GM12878 (cell line): ENCODE results near the gene CACNA1D.

Experiments
- BACH1 ChIP-seq: fragments of 450-650 bp; IDR thresholded peaks from 2 replicates; pipeline ENCODE4 v1.6.1; 2017; ENCODE audit warnings: mild to moderate bottlenecking, borderline replicate concordance
- CHD2 ChIP-seq: IDR thresholded peaks from 2 replicates; pipeline ENCODE4 v1.6.1; 2011; ENCODE audit warnings: low read depth, low read length, improper control_type of control experiment, borderline replicate concordance
- CTCF ChIP-seq, 3 experiments: IDR thresholded peaks in 2 of 3; conservative IDR thresholded peaks in 1 of 3; 2 replicates each; pipeline ENCODE4 v1.5.1; 2011; ENCODE audit warnings: low read depth in 3 of 3, low read length in 3 of 3, mild to moderate bottlenecking in 3 of 3, control low read depth in 2 of 3, moderate library complexity in 2 of 3, inconsistent platforms in 1 of 3, mixed read lengths in 1 of 3; ENCODE audit not compliant: control insufficient read depth in 2 of 3, insufficient read depth in 1 of 3; ENCODE audit errors: extremely low read depth in 1 of 3
- EGR1 ChIP-seq, 2 experiments: IDR thresholded peaks; 1 replicate in 1 of 2; 2 replicates in 1 of 2; pipeline ENCODE4 v1.6.1; 2011 to 2012; ENCODE audit warnings: low read depth in 2 of 2, low read length in 2 of 2, borderline replicate concordance in 1 of 2, mild to moderate bottlenecking in 1 of 2, moderate library complexity in 1 of 2
- EP300 ChIP-seq, 2 experiments: fragments of 150-350 bp in 1 of 2; IDR thresholded peaks; 2 replicates each; pipeline ENCODE4 v1.6.1; 2011 to 2012; ENCODE audit warnings: low read depth in 2 of 2, low read length in 2 of 2, borderline replicate concordance in 1 of 2, improper control_type of control experiment in 1 of 2, inconsistent platforms in 1 of 2; ENCODE audit not compliant: control insufficient read depth in 1 of 2
- FOXM1 ChIP-seq: IDR thresholded peaks from 2 replicates; pipeline ENCODE4 v1.6.1; 2012; ENCODE audit warnings: low read depth, mild to moderate bottlenecking, inconsistent platforms, low read length, moderate library complexity
- GABPA ChIP-seq: IDR thresholded peaks from 2 replicates; pipeline ENCODE4 v1.6.1; 2014; ENCODE audit warnings: antibody characterized with exemption, low read depth, mild to moderate bottlenecking, inconsistent platforms
- KLF5 ChIP-seq: fragments of 450-650 bp; IDR thresholded peaks from 2 replicates; pipeline ENCODE4 v1.6.1; 2014; ENCODE audit warnings: mild to moderate bottlenecking; ENCODE audit not compliant: partially characterized antibody
- POLR2A ChIP-seq: IDR thresholded peaks from 2 replicates; pipeline ENCODE4 v1.6.1; 2011; ENCODE audit warnings: low read depth, mild to moderate bottlenecking, low read length
- POLR2AphosphoS5 ChIP-seq: IDR thresholded peaks from 2 replicates; pipeline ENCODE4 v1.6.1; 2011; ENCODE audit warnings: mild to moderate bottlenecking, low read length, inconsistent platforms
- RAD51 ChIP-seq: fragments of 450-650 bp; IDR thresholded peaks from 2 replicates; pipeline ENCODE4 v1.6.1; 2016; ENCODE audit warnings: moderate library complexity, mild to moderate bottlenecking, inconsistent platforms
- SMC3 ChIP-seq: IDR thresholded peaks from 2 replicates; pipeline ENCODE4 v1.6.1; 2011; ENCODE audit warnings: low read length, improper control_type of control experiment, borderline replicate concordance
- ZNF622 ChIP-seq: fragments of 450-650 bp; IDR thresholded peaks from 2 replicates; pipeline ENCODE4 v1.6.1; 2017; ENCODE audit warnings: mild to moderate bottlenecking, inconsistent platforms
- TF ChIP-seq, protein P1 (sequence below): IDR thresholded peaks from 2 replicates; pipeline ENCODE4 v1.6.1; 2011; ENCODE audit warnings: low read depth, mild to moderate bottlenecking, low read length, moderate library complexity, borderline replicate concordance; ENCODE audit errors: extremely low read depth

- no peak for TF ChIP-seq CHD2
- no peak for TF ChIP-seq POLR2A
- no peak for TF ChIP-seq BACH1
- no peak for TF ChIP-seq RAD51
- no peak for TF ChIP-seq CTCF (IDR thresholded peaks at IDR 0.05 in 2 of 3, conservative IDR thresholded peaks at IDR 0.05 in 1 of 3; ENCODE audit: control insufficient read depth in 2 of 3, extremely low read depth in 1 of 3, insufficient read depth in 1 of 3, low read depth in 3 of 3, low read length in 3 of 3)
- TF ChIP-seq KLF5, result no peak
- no peak for TF ChIP-seq EGR1 (IDR thresholded peaks at IDR 0.05; ENCODE audit: borderline replicate concordance in 1 of 2, low read depth in 2 of 2, low read length in 2 of 2)
- TF ChIP-seq, protein P1, sequence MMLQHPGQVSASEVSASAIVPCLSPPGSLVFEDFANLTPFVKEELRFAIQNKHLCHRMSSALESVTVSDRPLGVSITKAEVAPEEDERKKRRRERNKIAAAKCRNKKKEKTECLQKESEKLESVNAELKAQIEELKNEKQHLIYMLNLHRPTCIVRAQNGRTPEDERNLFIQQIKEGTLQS, result no peak
- TF ChIP-seq EP300 (IDR thresholded peaks at IDR 0.05; ENCODE audit: borderline replicate concordance in 1 of 2, control insufficient read depth in 1 of 2, low read depth in 2 of 2, low read length in 2 of 2), result no peak
- TF ChIP-seq FOXM1, result no peak
- no peak for TF ChIP-seq SMC3
- TF ChIP-seq ZNF622, result no peak
- no peak for TF ChIP-seq POLR2AphosphoS5
- no peak for TF ChIP-seq GABPA
Measured at GRCh38 chr3:53729159-53729558, 234.7 kb downstream of the CACNA1D start.
